Left ventricle myocardium inferior (tissue), 1 donor: ENCODE data around the gene TREM2. TPM values are rescaled to one million over a fixed set of nuclear protein-coding genes. Genes with fewer than 3 reads are reported as not detected.

ENCODE experiments used
- DNase-seq: peaks from one replicate; pipeline ENCODE4 v3.0.0-alpha.2; 2020
- H3K27ac ChIP-seq: fragments of 200-600 bp; replicated peaks from 2 replicates; pipeline ENCODE4 v1.8.0; 2021
- H3K27me3 ChIP-seq: fragments of 200-600 bp; 2 replicates; pipeline ENCODE4 v1.8.0; 2021; ENCODE audit warnings: low read depth
- H3K36me3 ChIP-seq: fragments of 200-600 bp; 2 replicates; pipeline ENCODE4 v1.8.0; 2021
- H3K4me1 ChIP-seq: fragments of 200-600 bp; 2 replicates; pipeline ENCODE4 v1.8.0; 2021
- H3K4me3 ChIP-seq: fragments of 200-600 bp; 2 replicates; pipeline ENCODE4 v1.8.0; 2021; ENCODE audit warnings: mild to moderate bottlenecking, moderate library complexity
- H3K9me3 ChIP-seq: fragments of 200-600 bp; replicated peaks from 2 replicates; pipeline ENCODE4 v1.8.0; 2021
- CTCF ChIP-seq: fragments of 200-600 bp; IDR thresholded peaks from 2 replicates; pipeline ENCODE4 v1.8.0; 2021; ENCODE audit warnings: antibody characterized with exemption, mild to moderate bottlenecking, borderline replicate concordance
- intact Hi-C: fragments of 100-400 bp; cut with micrococcal nuclease; formaldehyde crosslinking; loops from one replicate; pipeline ENCODE4 v1.11.0; 2022
- total RNA-seq: library from RNA; stranded (reverse); fragmentation: NEBNext Ultra II Directional; extraction: Animal tissue kit (Norgen Biotek cat#: 25700); gene quantifications from one replicate; pipeline ENCODE4 v1.2.1, GENCODE V29; 2021
- donor health status: DM: no; HTN: yes; CAD: no; lungs with severe emphysema.

Gene TREM2
- total RNA-seq, 1 donor from 2014 or later, result 0.66 TPM

GRCh38 chr6:41171908-41172307 is 9.0 kb upstream of the TREM2 start:
- H3K27me3 ChIP-seq, result peaks cover 51% of the 10 kb centered on the region
- no peak overlapping the region for H3K27ac ChIP-seq
- H3K9me3 ChIP-seq, result no peaks in the 10 kb centered on the region
- no peaks in the 10 kb centered on the region for H3K36me3 ChIP-seq
- intact Hi-C loops, result no loop called here
- no peak for DNase-seq
- no peaks in the 10 kb centered on the region for H3K4me1 ChIP-seq
- no peak for TF ChIP-seq CTCF
- H3K4me3 ChIP-seq, result no peak overlapping the region

GRCh38 chr6:41170547-41171160 is 7.7 kb upstream of the TREM2 start:
- no peaks in the 10 kb centered on the region for H3K36me3 ChIP-seq
- no peak for DNase-seq
- no peaks in the 10 kb centered on the region for H3K4me1 ChIP-seq
- peaks cover 49% of the 10 kb centered on the region for H3K27me3 ChIP-seq
- intact Hi-C loops, result no loop called here
- TF ChIP-seq CTCF, result no peak
- no peak overlapping the region for H3K27ac ChIP-seq
- H3K4me3 ChIP-seq, result no peak overlapping the region
- no peaks in the 10 kb centered on the region for H3K9me3 ChIP-seq

GRCh38 chr6:41167173-41167963 is 4.5 kb upstream of the TREM2 start:
- Histone ChIP-seq H3K27me3 (peaks cover 32% of the 10 kb centered on the region), H3K27ac (no peak overlapping the region), H3K4me3 (no peak overlapping the region), H3K36me3 (no peaks in the 10 kb centered on the region), H3K9me3 (no peaks in the 10 kb centered on the region), H3K4me1 (no peaks in the 10 kb centered on the region)
- intact Hi-C loops, result no loop called here
- no peak for TF ChIP-seq CTCF
- no peak for DNase-seq

DNA sequence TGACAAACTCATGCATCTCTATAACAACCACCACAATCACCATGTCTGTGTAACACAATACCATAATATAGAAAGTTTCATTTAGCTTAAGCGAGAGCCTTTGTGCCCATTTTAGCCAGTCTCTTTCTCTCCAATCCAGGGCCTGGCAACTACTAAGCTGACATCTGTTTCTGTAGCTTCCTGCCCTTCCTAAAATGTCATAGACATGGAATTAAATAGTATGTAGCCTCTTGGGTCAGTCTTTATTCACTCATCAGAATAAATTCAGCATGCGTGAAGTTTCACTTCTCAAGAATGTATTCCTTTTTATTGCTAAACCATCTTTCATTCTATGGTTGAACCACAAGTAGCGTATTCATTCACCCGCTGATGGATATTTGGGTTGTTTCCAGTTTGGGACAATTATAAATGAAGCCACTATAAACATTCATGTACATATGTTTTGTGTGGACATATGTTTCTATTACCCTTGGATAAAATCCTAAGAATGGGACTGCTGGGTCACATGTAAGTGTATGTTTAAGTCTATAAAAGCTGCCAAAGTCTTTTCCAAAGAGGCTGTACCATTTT is 1.7 kb upstream of the TREM2 start:
- intact Hi-C loops, result no loop called here
- no peak overlapping the region for H3K27ac ChIP-seq
- no peak overlapping the region for H3K4me3 ChIP-seq
- peaks cover 43% of the 10 kb centered on the region for H3K27me3 ChIP-seq
- TF ChIP-seq CTCF, result no peak
- H3K9me3 ChIP-seq, result no peaks in the 10 kb centered on the region
- H3K36me3 ChIP-seq, result no peaks in the 10 kb centered on the region
- H3K4me1 ChIP-seq, result no peaks in the 10 kb centered on the region
- DNase-seq, result no peak

DNA sequence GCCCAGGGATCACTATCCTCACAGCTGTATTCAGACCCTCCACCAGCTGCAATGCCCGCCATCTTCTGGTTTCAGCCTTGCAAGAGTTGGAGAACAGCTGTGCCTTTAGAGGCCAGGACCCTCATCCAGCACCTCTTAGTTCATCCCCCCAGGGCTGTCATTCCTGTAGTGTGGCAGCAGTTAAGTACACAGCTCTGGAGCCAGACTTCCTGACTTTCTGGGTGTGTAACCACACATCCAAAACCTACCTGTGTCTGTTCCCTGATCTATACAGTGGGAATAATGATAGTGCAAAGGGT is 452 bp upstream of the TREM2 start:
- Histone ChIP-seq H3K27ac (no peak overlapping the region), H3K27me3 (peaks cover 55% of the 10 kb centered on the region), H3K4me1 (no peaks in the 10 kb centered on the region), H3K36me3 (no peaks in the 10 kb centered on the region), H3K4me3 (no peak overlapping the region), H3K9me3 (no peaks in the 10 kb centered on the region)
- TF ChIP-seq CTCF, result no peak
- no peak for DNase-seq
- intact Hi-C loops, result no loop called here
